ENCODE results near the gene RUNX2. TPM values are rescaled to one million over a fixed set of nuclear protein-coding genes. Genes with fewer than 3 reads are reported as not detected.

The RUNX2 gene
- polyA plus RNA-seq, 3 donors = 0.13 to 0.34 (median 0.31) TPM

GRCh38 chr6:45709781-45710220, 381.7 kb downstream of the RUNX2 start:
- H3K27ac ChIP-seq (ENCODE audit: low read depth, low read length) = no peak overlapping the region
- WGBS, 3 donors = 64 to 86% (median 79%) methylated on average over 6 of the region's 6 CpGs

- no peak overlapping the region for H3K27ac ChIP-seq (ENCODE audit: low read depth, low read length)
- 65 to 67% (median 67%) methylated on average over 5 of the region's 5 CpGs for WGBS, 3 donors
These were observed 382.2 kb downstream of the RUNX2 start for GRCh38 chr6:45710304-45710821.

- 87 to 91% (median 91%) methylated on average over 11 of the region's 11 CpGs for WGBS, 3 donors
- no peak overlapping the region for H3K27ac ChIP-seq (ENCODE audit: low read depth, low read length)
These were observed 383.9 kb downstream of the RUNX2 start for GRCh38 chr6:45712076-45712475.

GRCh38 chr6:45712786-45713185, 384.7 kb downstream of the RUNX2 start:
- WGBS, 3 donors = 78 to 84% (median 81%) methylated on average over 2 of the region's 2 CpGs
- H3K27ac ChIP-seq (ENCODE audit: low read depth, low read length) = no peak overlapping the region

Other genes with a start within 250 kb of the RUNX2 start
- 1 to 10 TPM; 4.5 to 7.4 (median 6.6) TPM for gene SUPT3H, start 49.6 kb downstream of the RUNX2 start, polyA plus RNA-seq

Measured in adipose tissue (tissue), 3 donors.